RWPE2 (cell line): ENCODE data around the gene ZFP1.

Source experiments
- ATAC-seq: fragments of 200-7000 bp; cut with Tn5 transposase; 3 replicates; pipeline ENCODE4 v1.9.1; 2021; ENCODE audit warnings: low read depth
- DNase-seq: peaks from one replicate; pipeline ENCODE4 v3.0.0-alpha.2; 2020; ENCODE audit warnings: low spot score
- H3K27ac ChIP-seq: fragments of 450-650 bp; 2 replicates; pipeline ENCODE4 v1.5.1; 2017; ENCODE audit warnings: mild to moderate bottlenecking; ENCODE audit not compliant: poor library complexity, severe bottlenecking
- H3K27me3 ChIP-seq: fragments of 250-450 bp; sonication (Bioruptor Pico); 2 replicates; pipeline ENCODE4 v1.5.1; 2021; ENCODE audit warnings: mild to moderate bottlenecking, moderate library complexity; ENCODE audit not compliant: insufficient read depth, poor library complexity, severe bottlenecking
- H3K36me3 ChIP-seq: fragments of 250-450 bp; sonication (Bioruptor Pico); 2 replicates; pipeline ENCODE4 v1.5.1; 2020; ENCODE audit warnings: low read depth, mild to moderate bottlenecking, moderate library complexity
- H3K4me1 ChIP-seq: fragments of 250-450 bp; sonication (Bioruptor Pico); 2 replicates; pipeline ENCODE4 v1.5.1; 2021; ENCODE audit warnings: mild to moderate bottlenecking, moderate library complexity; ENCODE audit not compliant: insufficient read depth, poor library complexity, severe bottlenecking
- H3K4me3 ChIP-seq: fragments of 250-450 bp; sonication (Bioruptor Pico); 2 replicates; pipeline ENCODE4 v1.5.1; 2021; ENCODE audit warnings: mild to moderate bottlenecking, moderate library complexity; ENCODE audit not compliant: severe bottlenecking
- H3K9me3 ChIP-seq: fragments of 250-450 bp; sonication (Bioruptor Pico); 2 replicates; pipeline ENCODE4 v1.5.1; 2021; ENCODE audit warnings: mild to moderate bottlenecking, moderate library complexity; ENCODE audit not compliant: severe bottlenecking
- CTCF ChIP-seq: fragments of 450-650 bp; IDR thresholded peaks from one replicate; pipeline ENCODE4 v1.5.1; 2017; ENCODE audit warnings: mild to moderate bottlenecking, moderate library complexity; ENCODE audit not compliant: poor library complexity, severe bottlenecking

ZFP1 gene

DNA sequence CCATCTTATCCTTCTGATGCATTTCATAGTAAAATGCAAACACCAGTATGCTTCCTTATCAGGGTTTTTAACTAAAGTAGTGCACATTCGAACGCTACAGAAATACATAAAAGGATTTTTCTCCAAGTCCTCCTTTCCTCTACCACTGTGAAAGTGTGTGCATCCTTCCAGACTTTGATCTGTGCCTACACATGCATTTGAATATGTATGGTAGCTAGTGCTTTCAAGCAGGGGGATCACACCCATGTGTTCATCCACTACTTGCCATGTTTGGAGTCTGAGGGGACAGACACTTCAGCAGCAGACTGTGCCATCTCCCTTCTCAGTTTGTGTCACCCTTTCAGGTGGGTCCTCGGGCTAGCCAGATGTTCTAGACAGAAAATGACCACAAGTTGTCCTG is 46.7 kb upstream of the ZFP1 start:
- no peaks in the 10 kb centered on the region; the same call in 1 of the 2 replicates for H3K36me3 ChIP-seq
- DNase-seq = no peak
- no peak overlapping the region for H3K4me3 ChIP-seq
- no peak overlapping the region for H3K27ac ChIP-seq
- ATAC-seq = no peak
- H3K9me3 ChIP-seq = no peaks in the 10 kb centered on the region
- no peak for TF ChIP-seq CTCF
- no peaks in the 10 kb centered on the region for H3K27me3 ChIP-seq
- peaks cover 10% of the 10 kb centered on the region for H3K4me1 ChIP-seq

DNA sequence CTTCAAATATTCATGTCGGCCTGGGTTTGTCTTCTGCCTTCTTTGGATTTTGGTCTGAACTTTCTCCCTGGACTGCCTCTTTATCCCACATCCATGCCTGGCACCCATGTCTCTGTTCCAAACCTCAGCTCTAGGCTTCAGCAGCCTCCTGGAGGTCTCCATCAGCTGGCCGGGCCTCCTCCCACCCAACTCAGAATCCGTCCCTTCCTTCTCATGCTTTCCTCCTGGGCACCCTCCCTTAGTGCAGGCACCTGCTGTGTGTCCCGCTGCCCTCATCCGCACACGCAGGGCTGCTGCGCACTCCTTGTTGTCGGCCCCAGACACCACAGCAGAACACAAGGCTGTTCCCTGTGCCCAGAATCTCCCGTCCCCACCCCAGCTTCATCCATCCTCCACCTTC is 45.7 kb upstream of the ZFP1 start:
- Histone ChIP-seq H3K36me3 (no peaks in the 10 kb centered on the region; the same call in 1 of the 2 replicates), H3K27ac (no peak overlapping the region), H3K27me3 (no peaks in the 10 kb centered on the region), H3K4me1 (peaks cover 6% of the 10 kb centered on the region), H3K9me3 (no peaks in the 10 kb centered on the region), H3K4me3 (no peak overlapping the region)
- no peak for DNase-seq
- ATAC-seq = no peak
- no peak for TF ChIP-seq CTCF

- Histone ChIP-seq H3K4me1 (peaks cover 15% of the 10 kb centered on the region), H3K27me3 (no peaks in the 10 kb centered on the region), H3K4me3 (no peak overlapping the region), H3K36me3 (no peaks in the 10 kb centered on the region; the same call in 1 of the 2 replicates), H3K9me3 (no peaks in the 10 kb centered on the region), H3K27ac (no peak overlapping the region)
- ATAC-seq = no peak
- no peak for TF ChIP-seq CTCF
- DNase-seq = no peak
These were observed 44.3 kb upstream of the ZFP1 start for GRCh38 chr16:75103994-75104393.

- no peak for TF ChIP-seq CTCF
- DNase-seq (no peak), ATAC-seq (no peak)
- H3K4me1 ChIP-seq = peaks cover 21% of the 10 kb centered on the region
- no peaks in the 10 kb centered on the region for H3K27me3 ChIP-seq
- no peaks in the 10 kb centered on the region; the same call in 1 of the 2 replicates for H3K36me3 ChIP-seq
- H3K27ac ChIP-seq = no peak overlapping the region
- H3K4me3 ChIP-seq = no peak overlapping the region
- H3K9me3 ChIP-seq = no peaks in the 10 kb centered on the region
These were observed 43.5 kb upstream of the ZFP1 start for GRCh38 chr16:75104836-75105235.

DNA sequence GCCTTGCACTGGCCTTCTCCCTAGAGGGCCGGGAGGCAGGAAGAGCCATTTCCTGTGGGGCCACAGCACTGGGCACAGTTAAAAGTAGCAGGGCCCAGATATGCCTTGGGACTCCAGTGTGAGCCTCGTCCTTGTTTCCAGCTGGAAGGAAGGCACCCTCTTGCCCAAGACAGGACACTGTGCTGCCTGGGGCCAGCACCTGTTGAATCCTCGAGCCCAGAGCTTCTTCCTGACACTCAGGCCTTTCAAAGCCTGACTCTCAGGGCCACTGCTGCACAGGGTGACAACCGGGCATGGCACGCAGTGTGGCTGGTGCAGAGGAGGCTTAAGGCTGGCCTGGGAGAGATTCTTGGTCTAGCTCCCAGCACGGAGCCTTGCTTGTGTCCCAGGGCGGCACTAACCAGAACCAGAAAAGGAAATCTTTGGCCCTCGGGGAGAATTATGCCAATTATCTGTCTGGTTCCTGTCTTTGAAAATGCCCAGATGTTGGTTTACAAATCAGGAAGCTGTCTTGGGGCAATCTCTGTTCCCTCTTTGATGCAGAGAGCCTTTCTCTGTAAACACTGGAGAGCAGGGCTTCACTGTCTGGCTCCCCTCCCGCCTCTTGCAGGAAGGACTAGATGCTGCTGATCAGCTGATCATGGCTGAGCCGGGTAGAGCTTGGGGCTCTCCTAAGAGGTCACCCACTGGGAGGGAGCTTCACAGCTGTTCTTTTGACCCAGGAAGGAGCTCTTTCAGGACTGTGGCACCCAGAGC is 42.8 kb upstream of the ZFP1 start:
- DNase-seq (no peak), ATAC-seq (no peak)
- Histone ChIP-seq H3K27ac (no peak overlapping the region), H3K36me3 (no peaks in the 10 kb centered on the region; the same call in 1 of the 2 replicates), H3K4me1 (peaks cover 24% of the 10 kb centered on the region), H3K9me3 (no peaks in the 10 kb centered on the region), H3K4me3 (no peak overlapping the region), H3K27me3 (no peaks in the 10 kb centered on the region)
- TF ChIP-seq CTCF = no peak
